Medulla oblongata (tissue), 1 donor: ENCODE data around the gene CTNNAL1.
"Not testable (repeated sequence)": the region's sequence is repeated elsewhere in the genome, so short reads cannot be mapped to it uniquely, and the experiment has no call there.

Source experiments
- DNase-seq: peaks from one replicate; pipeline ENCODE4 v3.0.0-alpha.2; 2015; ENCODE audit errors: extremely low spot score

CTNNAL1 gene

DNA sequence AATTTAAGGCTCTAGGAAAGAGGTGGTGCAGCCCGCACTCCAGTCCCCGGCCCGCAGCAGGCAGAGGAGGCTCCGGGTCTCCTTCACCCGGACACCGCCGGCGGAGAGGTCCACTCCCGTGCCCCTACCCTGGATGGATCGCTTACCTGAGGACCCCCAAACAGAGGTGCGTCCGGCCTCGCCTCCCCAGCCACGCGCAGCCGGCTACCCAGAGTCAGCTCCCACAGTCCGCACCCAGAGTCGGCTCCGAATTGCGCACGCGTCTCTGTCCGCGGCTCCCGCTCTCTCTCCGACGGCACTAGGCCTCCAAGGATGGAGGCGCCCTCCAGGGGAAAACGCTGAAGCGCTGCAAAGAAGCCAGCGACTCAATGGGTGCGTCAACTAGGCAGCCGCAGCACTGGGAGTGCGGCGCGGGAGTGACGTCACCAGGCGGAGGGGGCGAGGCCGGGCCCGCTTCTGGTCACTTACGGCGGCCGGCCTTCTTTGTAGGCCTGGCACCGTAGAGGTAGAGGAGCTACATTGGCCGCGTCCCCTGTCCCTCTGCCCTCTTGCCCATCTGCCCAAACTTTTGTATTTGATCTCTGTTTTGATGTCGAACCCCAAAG is 79.5 kb downstream of the CTNNAL1 start, which contains the start of gene ELP1:
TSS of gene ELP1 (minus strand) at position 407 of the 605 bp plus-strand sequence. CDS start 2,978 bp downstream, outside the sequence.
- DNase-seq: peak; percentile 93

DNA sequence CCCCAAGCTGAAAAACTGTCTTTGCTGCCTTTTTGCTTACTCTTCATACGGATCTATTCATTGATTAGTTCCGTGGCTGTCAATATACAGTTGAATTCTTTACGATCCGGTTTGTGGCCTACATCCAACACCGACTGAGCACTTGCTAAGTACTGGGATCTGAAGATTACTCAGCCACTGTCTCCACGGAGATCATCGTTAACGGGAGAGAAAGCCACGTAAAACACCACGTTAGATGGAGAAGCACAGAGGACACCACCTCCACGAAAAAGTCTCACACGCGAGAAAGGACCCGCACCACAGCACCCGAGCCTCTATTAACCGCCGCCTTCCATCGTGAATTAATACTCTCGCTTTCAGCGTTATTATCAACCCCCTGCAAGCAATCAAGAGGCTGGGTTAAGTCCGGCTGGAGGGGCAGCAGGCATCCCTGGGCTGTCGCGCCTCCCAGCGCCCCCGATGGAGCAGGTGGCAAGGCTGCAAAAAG is 80.0 kb downstream of the CTNNAL1 start:
- peak; percentile 12 for DNase-seq

DNA sequence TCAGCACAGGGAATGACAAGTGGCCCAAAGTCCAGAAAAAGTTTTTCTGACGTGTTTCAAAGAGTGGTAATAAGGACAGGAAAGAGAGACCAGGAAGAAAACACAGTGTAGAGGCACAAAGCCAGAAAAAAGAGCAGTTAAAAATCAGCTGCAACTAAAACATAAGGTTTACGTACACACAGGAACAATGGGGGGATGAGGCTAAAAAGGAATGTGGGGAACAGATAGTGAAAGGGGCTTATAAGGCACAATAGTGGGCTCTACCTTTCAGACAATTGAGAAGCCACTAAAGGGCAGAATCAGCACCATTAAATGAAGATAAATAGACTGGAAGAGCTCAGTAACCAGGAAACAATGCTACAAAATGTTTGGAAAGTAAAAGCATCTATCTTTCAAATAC is 84.9 kb downstream of the CTNNAL1 start:
- no peak for DNase-seq

DNA sequence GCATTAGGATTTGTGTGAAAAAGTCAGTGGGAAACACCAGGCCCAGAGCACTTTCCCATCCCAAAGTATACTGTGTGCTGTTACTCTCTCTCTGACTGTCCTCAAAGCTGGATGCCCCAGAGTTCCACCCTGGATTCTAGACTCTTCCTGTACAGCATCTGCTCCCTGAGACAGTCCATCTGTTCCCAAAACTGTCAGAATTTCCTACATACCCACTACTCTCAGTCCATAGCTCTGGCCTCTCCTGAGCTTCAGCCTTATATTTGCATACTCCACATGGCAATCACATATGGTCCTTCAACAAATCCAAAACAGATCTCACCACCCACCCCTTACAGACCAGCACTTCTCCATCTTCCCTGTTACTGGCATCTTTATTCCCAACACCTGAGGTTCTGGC is 88.8 kb downstream of the CTNNAL1 start:
- no peak for DNase-seq

DNA sequence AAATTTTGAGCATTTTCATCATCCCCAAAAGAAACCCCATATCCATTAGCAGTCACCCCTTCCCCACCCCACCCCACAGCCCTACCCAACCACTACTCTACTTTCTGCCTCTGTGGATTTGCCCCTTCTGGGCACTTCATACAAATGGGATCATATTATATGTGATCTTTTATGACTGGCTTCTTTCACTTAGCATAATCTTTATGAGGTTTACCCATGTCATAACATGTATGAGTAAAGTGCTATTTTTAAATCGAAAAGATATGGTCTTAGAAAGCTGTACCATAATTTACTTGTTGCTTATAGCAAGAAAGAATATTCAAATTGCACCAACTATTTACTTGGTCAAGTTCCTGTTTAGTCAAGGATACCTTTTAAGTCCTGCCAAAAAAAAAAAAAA is 92.1 kb downstream of the CTNNAL1 start:
- DNase-seq: no peak

DNA sequence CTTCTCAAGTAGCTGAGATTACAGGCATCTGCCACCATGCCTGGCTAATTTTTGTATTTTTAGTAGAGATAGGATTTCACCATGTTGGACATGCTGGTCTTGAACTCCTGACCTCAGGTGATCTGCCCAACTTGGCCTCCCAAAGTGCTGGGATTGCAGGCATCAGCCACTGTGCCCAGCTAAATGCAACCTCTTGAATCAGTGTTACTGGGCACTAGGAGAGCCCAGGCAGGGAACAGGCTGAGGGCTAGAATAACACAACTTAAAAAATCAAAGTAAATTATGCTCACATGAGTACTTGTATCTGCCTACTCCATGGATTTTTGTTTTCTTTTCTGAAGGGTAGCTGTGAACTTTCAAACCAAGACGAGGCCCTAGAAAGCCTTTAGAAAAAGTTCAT is 92.9 kb downstream of the CTNNAL1 start:
- not testable (repeated sequence) for DNase-seq

DNA sequence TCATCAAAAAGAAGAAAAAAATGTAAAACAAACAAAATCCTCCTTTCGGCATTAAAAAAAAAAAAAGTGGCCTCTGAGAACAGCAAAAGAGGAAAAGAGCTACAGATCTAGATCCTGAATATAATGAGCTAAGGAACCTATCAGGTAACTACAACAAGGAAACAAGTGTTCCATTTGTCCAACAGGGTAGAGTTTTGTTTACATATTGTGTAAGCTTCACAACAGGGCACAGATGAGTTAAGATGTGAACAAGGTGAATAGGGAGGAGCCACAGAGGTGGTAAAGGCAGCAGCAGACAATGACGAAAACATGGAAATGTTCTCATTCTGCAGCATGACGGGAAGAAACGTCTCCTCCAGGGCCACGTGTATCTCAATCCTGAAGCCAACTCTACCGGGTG is 93.8 kb downstream of the CTNNAL1 start:
- DNase-seq: no peak

DNA sequence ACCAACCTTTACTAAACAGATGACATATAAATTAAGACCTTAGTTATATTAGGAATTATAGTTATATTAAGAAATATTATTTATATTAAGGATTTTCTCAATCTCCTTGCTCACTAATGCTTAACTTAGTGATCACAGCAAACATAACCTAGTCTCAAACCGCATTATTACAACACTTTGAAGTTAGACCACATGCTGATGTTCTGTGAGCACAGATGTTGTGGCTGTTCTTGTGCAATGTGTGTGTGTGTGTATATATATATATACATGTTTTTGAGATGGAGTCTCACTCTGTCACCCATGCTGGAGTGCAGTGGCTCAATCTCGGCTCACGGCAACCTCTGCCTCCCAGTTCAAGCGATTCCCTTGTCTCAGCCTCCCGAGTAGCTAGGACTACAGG is 99.9 kb downstream of the CTNNAL1 start:
- DNase-seq: no peak

DNA sequence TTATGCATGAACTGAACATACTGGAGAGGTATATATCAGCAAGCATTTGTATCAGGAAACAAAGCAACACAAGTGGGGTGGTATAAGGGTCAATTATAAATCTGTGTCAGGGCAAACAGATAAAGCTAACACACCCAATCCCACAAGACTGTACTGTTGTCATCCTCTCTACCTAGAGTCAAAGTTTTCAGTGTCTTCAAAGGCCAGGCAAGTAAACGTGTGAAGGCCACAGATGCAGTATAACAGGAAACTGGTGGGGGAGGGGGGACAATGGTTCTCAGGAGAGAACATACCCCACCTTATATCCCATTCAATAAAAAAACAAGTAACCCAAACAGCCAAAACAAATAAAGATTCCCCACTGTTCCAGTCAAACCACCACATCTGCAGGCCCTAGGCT is 101.5 kb downstream of the CTNNAL1 start:
- DNase-seq: no peak

DNA sequence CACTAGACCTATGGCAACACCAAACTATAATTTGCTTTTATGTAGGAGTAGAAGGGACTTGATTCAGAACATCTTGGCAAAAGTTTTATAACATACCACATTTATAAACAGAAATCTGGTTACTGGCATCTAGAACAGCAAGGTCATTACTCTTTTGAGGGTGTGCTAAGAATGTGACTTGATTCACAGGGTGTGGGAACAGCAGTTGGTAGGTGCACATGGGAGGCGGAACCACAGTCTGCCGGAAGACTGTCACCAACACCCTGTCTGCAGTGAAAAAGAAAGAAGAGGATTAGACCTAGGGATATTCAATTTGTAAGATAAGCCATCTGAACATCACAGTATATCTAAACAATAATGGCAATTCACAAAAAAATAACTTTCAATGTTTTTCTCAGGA is 102.4 kb downstream of the CTNNAL1 start:
- DNase-seq: no peak

DNA sequence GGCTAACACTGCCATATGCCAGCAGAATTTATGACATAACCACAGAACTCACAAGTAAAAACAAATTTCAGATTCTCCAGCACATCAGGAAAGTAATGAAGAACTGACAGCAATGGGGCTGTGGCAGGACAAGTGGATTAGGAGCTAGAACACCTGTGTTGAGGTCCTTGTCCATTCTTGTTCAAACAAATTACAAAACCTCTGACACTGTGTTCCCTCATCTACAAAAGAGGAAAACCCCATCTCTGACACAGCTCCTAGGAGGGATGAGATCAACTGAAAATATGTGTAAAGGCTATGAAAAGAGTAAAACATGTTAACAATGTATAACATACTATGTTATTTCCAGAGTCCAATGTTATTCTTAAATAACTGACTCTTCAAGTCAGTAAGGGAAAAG is 102.9 kb downstream of the CTNNAL1 start:
- DNase-seq: no peak

DNA sequence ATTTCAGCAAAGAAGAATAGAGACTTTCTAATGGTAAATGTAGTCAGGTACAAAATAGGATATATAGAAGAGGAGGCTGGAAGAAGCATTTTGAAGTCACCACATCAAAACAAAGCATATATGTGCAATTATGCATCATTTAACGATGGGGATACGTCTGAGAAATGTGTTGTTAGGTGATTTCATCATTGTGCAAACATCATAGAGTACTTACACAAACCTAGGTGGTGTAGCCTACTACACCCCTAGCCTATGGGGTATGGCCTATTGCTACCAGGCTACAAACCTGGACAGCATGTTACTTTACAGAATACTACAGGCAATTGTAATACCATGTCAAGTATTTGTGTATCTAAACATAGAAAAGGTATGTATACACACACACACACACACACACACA is 107.8 kb downstream of the CTNNAL1 start:
- DNase-seq: no peak

DNA sequence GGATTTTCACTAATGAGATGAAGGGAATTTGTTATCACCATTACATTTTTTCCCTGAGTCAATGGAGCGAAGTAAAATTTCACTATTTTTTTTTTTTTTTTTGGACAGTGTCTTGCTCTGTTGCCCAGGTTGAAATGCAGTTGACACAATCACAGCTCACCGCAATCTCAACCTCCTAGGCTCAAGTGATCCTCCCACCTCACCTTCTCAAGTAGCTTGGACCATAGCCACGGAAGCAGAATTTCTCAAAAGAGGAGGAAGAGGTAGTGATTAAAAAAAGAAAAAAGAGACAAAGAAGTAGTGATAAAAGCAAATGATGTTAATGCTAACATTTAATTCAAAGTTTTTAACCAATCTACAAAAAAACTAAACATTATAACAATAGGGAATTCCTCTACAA is 109.1 kb downstream of the CTNNAL1 start:
- DNase-seq: no peak

DNA sequence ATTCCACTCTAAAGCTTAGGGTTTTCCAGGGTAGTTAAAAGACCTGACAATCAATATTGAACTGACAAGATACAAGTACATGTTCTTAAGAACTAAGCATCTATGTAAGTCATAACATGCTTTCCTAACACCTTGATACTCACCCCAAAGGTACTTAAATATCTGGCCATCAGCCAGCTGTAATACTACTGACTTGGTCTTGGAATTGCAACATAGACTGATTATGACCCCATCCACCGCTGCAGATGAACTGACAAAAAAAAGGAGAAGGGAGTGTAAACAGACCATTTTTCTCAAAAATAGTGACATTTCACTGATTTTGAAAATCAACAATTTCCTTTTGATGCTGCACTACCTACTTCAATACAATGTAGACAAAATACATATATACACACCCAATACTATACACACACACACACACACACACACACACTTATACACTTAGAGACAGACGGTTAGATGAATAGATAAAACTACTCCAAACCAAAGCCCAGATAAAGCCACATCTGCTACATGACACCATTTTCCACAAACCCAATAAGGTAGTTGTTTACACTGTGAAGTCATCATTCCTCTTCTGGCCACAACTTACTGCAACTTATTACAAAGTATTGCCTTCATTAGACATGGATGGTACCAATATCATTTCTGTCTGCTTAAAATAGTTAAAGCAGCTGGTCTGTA is 109.7 kb downstream of the CTNNAL1 start:
- no peak for DNase-seq

DNA sequence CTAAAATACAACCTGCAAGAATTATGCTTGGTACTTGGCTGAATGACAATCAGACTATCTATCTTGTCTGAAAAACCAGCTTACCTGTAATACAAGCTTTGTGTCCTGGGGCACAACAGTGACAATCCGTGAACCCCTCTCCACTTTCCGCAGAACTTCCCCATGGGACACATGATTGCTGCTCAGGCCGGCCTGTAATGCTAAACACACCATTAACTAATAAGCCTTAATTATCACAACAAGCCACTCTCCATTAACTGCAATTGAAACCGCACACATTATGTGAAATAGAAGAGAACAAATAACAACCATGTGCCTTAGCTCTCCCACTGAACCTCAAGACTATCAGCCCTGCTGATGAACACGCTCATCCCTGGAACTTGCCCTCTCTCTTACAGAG is 113.1 kb downstream of the CTNNAL1 start:
- no peak for DNase-seq

DNA sequence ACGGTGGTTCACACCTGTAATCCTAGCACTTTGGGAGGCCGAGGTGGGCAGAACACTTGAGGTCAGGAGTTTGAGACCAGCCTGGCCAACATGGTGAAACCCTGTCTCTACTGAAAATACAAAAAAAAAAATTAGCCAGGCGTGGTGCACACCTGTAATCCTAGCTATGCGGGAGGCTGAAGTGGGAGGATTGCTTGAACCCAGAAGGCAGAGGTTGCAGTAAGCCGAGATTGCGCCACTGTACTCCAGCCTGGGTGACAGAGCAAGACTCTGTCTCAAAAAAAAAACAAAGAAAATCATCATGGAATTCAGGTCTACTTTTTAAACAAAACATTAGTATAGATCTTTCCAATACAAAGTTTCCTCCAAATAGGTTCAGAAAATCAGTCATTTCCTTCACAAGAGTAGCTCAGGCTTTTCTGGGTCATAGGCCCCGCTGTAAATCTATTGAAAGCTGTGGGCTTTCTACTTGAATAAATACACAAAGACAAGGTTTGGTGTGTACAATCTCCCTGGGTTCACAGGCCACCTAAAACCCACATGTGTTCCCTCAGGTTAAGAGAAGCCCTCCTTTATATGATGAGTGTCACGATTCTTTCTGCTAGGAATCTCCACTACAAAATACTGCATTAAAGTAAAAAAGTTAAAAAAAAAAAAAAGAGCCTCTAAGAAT is 114.1 kb downstream of the CTNNAL1 start:
- not testable (repeated sequence) for DNase-seq

DNA sequence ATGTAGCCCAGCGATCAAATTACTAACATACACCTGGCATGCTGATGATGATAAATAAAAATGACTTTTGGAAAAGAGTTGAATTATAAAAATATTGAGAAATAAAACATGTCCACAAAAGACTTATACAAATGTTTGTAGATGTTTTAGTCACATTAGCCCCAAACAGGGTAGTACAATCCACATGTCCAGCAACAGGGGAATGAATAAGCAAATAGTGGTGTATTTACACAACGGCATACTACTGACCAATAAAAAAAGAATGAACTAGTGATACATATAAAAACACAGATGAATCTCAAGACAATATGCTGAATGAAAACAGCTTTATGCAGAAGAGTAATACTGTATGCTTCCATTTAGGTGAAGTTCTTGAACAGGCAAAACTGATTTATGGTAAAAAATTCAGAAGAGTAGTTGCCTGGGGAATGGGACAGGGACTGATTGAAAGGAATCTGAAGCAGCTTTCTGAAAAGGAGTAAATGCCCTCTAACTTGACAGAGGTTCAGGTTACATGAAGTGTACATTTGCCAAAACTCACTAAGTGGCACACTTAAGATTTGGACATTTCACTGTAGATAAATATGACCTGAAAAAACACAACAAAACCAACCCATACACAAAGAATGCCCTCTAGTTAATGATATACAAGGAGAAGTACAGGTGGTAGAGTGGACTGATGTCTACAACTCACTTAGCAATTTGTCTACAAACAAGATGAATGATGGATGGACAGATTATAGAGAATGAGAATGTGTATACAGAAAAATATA is 115.8 kb downstream of the CTNNAL1 start:
- no peak for DNase-seq

DNA sequence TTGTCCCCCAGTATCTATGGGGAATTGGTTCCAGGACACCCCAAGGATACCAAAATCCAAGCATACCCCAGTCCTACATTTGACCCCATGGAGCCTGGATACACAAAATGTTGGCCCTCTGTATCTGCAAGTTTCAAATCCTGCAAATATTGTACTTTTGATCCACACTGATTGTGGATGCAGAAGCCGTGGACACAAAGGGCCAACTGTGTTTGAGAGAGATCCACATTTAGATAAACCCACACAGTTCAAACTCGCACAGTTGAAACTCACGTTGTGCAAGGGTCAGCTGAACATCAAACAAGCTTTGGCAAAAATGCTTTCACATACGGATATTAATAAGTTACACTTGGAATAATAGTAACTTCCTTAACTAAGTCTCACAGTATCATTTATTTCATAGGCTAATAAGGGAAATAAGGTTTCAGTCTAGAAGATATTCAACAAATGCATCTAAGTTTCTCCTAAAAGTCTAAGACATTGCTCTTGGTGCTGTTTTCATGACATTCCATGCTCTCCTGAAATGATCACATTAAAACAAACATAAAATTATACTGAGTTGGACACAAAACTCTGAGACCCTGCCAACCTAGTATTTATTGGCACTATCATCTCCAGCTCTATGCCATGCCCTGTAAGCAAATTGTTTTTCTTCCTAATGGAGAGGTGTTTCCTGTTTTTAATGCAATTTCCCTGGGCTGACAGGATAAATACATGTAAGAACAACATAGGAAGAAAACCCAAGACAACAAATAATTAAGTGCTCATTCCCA is 118.9 kb downstream of the CTNNAL1 start:
- peak; percentile 5 for DNase-seq
